Mammary epithelial cell (primary cell): ENCODE results near the gene AXIN1.

Source experiments
- CTCF ChIP-seq, 2 donors: IDR thresholded peaks in 1 of 2; conservative IDR thresholded peaks in 1 of 2; 2 replicates each; pipeline ENCODE4 v1.5.1; 2011 to 2012; ENCODE audit warnings: inconsistent platforms in 2 of 2, low read length in 2 of 2, mild to moderate bottlenecking in 2 of 2, control low read depth in 1 of 2, low read depth in 1 of 2; ENCODE audit not compliant: insufficient read depth in 1 of 2; ENCODE audit errors: extremely low read depth in 1 of 2
- EZH2 ChIP-seq: IDR thresholded peaks from 2 replicates; pipeline ENCODE4 v1.6.1; 2012; ENCODE audit warnings: low read length, inconsistent platforms, borderline replicate concordance

- TF ChIP-seq CTCF (conservative IDR thresholded peaks at IDR 0.05 in 1 of 2, IDR thresholded peaks at IDR 0.05 in 1 of 2; ENCODE audit: extremely low read depth in 1 of 2, insufficient read depth in 1 of 2, low read depth in 1 of 2, low read length in 2 of 2), result no peak
- no peak for TF ChIP-seq EZH2
Measured at GRCh38 chr16:392450-393030, 40.0 kb upstream of the AXIN1 start.
